ENCODE results near the gene SH3PXD2A. TPM values are rescaled to one million over a fixed set of nuclear protein-coding genes. Genes with fewer than 3 reads are reported as not detected.

The SH3PXD2A gene
- total and polyA plus RNA-seq, 2 experiments from 2014 or later, result 1.8 to 5.0 TPM

- no peaks in the 10 kb centered on the region for H4K20me1 ChIP-seq (replicated peaks; ENCODE audit: insufficient read depth)
- peak; percentile 51 for DNase-seq (ENCODE audit: low spot score)
- TF ChIP-seq ZNF331 (CRISPR knock-in tag; IDR thresholded peaks at IDR 0.05; ENCODE audit: low read depth), result no peak
- H3K36me3 ChIP-seq (ENCODE audit: insufficient read depth), result no peaks in the 10 kb centered on the region
- no peak overlapping the region for H3K27ac Mint-ChIP-seq
- H3F3A ChIP-seq (replicated peaks; ENCODE audit: low read depth), result no peaks in the 10 kb centered on the region
- no peak overlapping the region for H3K4me2 ChIP-seq
- no peaks in the 10 kb centered on the region; the same call in 1 of the 2 replicates for H3K4me1 ChIP-seq (ENCODE audit: insufficient read depth)
- H3K36me3 Mint-ChIP-seq (ENCODE audit: low read depth), result no peaks in the 10 kb centered on the region
- H3K27ac ChIP-seq (ENCODE audit: low read depth), result no peak overlapping the region
- no peak overlapping the region for H2AFZ ChIP-seq
- peak; percentile 47 for ATAC-seq
- no peak overlapping the region for H3K4me3 ChIP-seq
- no peaks in the 10 kb centered on the region for H3K9me3 Mint-ChIP-seq
- no peak overlapping the region for H3K4me3 Mint-ChIP-seq
- no peaks in the 10 kb centered on the region for H3K79me2 ChIP-seq (replicated peaks; ENCODE audit: insufficient read depth)
- H3K4me1 Mint-ChIP-seq, result peaks cover 14% of the 10 kb centered on the region
- no peaks in the 10 kb centered on the region for H3K27me3 ChIP-seq (ENCODE audit: insufficient read depth)
- H3K9me2 ChIP-seq (ENCODE audit: insufficient read depth), result no peaks in the 10 kb centered on the region
- peaks cover 9% of the 10 kb centered on the region for H3K27me3 Mint-ChIP-seq (ENCODE audit: insufficient read depth, low read depth, poor library complexity)
These were observed 137.8 kb downstream of the SH3PXD2A start for GRCh38 chr10:103717341-103718246.

GRCh38 chr10:103716206-103717160, 138.9 kb downstream of the SH3PXD2A start:
- H3K4me1 Mint-ChIP-seq, result peaks cover 14% of the 10 kb centered on the region
- H3K4me3 ChIP-seq, result no peak overlapping the region
- no peaks in the 10 kb centered on the region for H3K27me3 ChIP-seq (ENCODE audit: insufficient read depth)
- H3K79me2 ChIP-seq (replicated peaks; ENCODE audit: insufficient read depth), result no peaks in the 10 kb centered on the region
- H3K36me3 Mint-ChIP-seq (ENCODE audit: low read depth), result no peaks in the 10 kb centered on the region
- peak; percentile 35 for DNase-seq (ENCODE audit: low spot score)
- no peak overlapping the region for H2AFZ ChIP-seq
- H3K4me3 Mint-ChIP-seq, result no peak overlapping the region
- no peaks in the 10 kb centered on the region; the same call in 1 of the 2 replicates for H3K4me1 ChIP-seq (ENCODE audit: insufficient read depth)
- no peaks in the 10 kb centered on the region for H4K20me1 ChIP-seq (replicated peaks; ENCODE audit: insufficient read depth)
- H3K27me3 Mint-ChIP-seq (ENCODE audit: insufficient read depth, low read depth, poor library complexity), result peaks cover 9% of the 10 kb centered on the region
- H3K36me3 ChIP-seq (ENCODE audit: insufficient read depth), result no peaks in the 10 kb centered on the region
- ATAC-seq, result no peak
- no peaks in the 10 kb centered on the region for H3F3A ChIP-seq (replicated peaks; ENCODE audit: low read depth)
- no peak overlapping the region for H3K27ac Mint-ChIP-seq
- H3K27ac ChIP-seq (ENCODE audit: low read depth), result no peak overlapping the region
- H3K9me3 Mint-ChIP-seq, result no peaks in the 10 kb centered on the region
- no peaks in the 10 kb centered on the region for H3K9me2 ChIP-seq (ENCODE audit: insufficient read depth)
- H3K4me2 ChIP-seq, result no peak overlapping the region
- no peak for TF ChIP-seq CREB1 (CRISPR knock-in tag; IDR thresholded peaks at IDR 0.05; ENCODE audit: low read depth)
- TF ChIP-seq EZH2 (IDR thresholded peaks at IDR 0.05; ENCODE audit: low read depth, unreplicated experiment), result no peak
- TF ChIP-seq ZNF462 (CRISPR knock-in tag; IDR thresholded peaks at IDR 0.05), result no peak
- TF ChIP-seq ZNF331 (CRISPR knock-in tag; IDR thresholded peaks at IDR 0.05; ENCODE audit: low read depth), result no peak
- TF ChIP-seq ZNF114 (CRISPR knock-in tag; IDR thresholded peaks at IDR 0.05), result no peak
- TF ChIP-seq EZH2phosphoT487 (IDR thresholded peaks at IDR 0.05; ENCODE audit: unreplicated experiment), result no peak
- TF ChIP-seq JUNB (IDR thresholded peaks at IDR 0.05; ENCODE audit: unreplicated experiment), result no peak
- no peak for TF ChIP-seq REST (IDR thresholded peaks at IDR 0.05; ENCODE audit: unreplicated experiment)
- no peak for TF ChIP-seq STAT1 (IDR thresholded peaks at IDR 0.05; ENCODE audit: unreplicated experiment)
